Hepatocyte (in vitro differentiated cells): ENCODE measurements around the gene PIGU. TPM values are rescaled to one million over a fixed set of nuclear protein-coding genes. Genes with fewer than 3 reads are reported as not detected.

Source experiments
- DNase-seq: peaks from one replicate; pipeline ENCODE4 v3.0.0-alpha.2; 2016; ENCODE audit warnings: low spot score
- H2AFZ ChIP-seq: fragments of 200-600 bp; sonication (generic); 2 replicates; pipeline ENCODE4 v1.6.0; 2016; ENCODE audit warnings: antibody characterized with exemption, mild to moderate bottlenecking
- H3K27ac ChIP-seq: fragments of 200-600 bp; sonication (generic); 2 replicates; pipeline ENCODE4 v1.5.1; 2016; ENCODE audit warnings: mild to moderate bottlenecking
- H3K27me3 ChIP-seq: fragments of 200-600 bp; sonication (generic); 2 replicates; pipeline ENCODE4 v1.6.1; 2016
- H3K36me3 ChIP-seq: fragments of 200-600 bp; sonication (generic); replicated peaks from 2 replicates; pipeline ENCODE4 v1.5.1; 2016; ENCODE audit warnings: low read depth; ENCODE audit not compliant: insufficient read depth
- H3K4me1 ChIP-seq: fragments of 200-600 bp; sonication (generic); 2 replicates; pipeline ENCODE4 v1.5.1; 2016; ENCODE audit warnings: mild to moderate bottlenecking, moderate library complexity; ENCODE audit not compliant: insufficient read depth
- H3K4me2 ChIP-seq: fragments of 200-600 bp; sonication (generic); 2 replicates; pipeline ENCODE4 v1.6.0; 2016
- H3K4me3 ChIP-seq: fragments of 200-600 bp; sonication (generic); 2 replicates; pipeline ENCODE4 v1.5.1; 2016; ENCODE audit warnings: mild to moderate bottlenecking
- H3K79me2 ChIP-seq: fragments of 200-600 bp; sonication (generic); 2 replicates; pipeline ENCODE4 v1.6.0; 2017; ENCODE audit warnings: mild to moderate bottlenecking
- H3K9me2 ChIP-seq: fragments of 200-600 bp; sonication (generic); replicated peaks from 2 replicates; pipeline ENCODE4 v1.6.0; 2017; ENCODE audit warnings: mild to moderate bottlenecking; ENCODE audit not compliant: insufficient read depth
- H3K9me3 ChIP-seq: fragments of 200-600 bp; sonication (generic); 2 replicates; pipeline ENCODE4 v1.5.1; 2016; ENCODE audit warnings: low read depth, mild to moderate bottlenecking
- H4K20me1 ChIP-seq: fragments of 200-600 bp; sonication (generic); 2 replicates; pipeline ENCODE4 v1.6.0; 2016; ENCODE audit warnings: mild to moderate bottlenecking; ENCODE audit not compliant: insufficient read depth, poor library complexity, severe bottlenecking
- EZH2 ChIP-seq: fragments of 200-600 bp; sonication (generic); IDR thresholded peaks from 2 replicates; pipeline ENCODE4 v1.6.1; 2016; ENCODE audit warnings: antibody characterized with exemption, mild to moderate bottlenecking, borderline replicate concordance
- EZH2phosphoT487 ChIP-seq: fragments of 200-600 bp; sonication (generic); IDR thresholded peaks from one replicate; pipeline ENCODE4 v1.6.1; 2018; ENCODE audit warnings: antibody characterized with exemption, mild to moderate bottlenecking, low read depth, moderate library complexity; ENCODE audit not compliant: unreplicated experiment, severe bottlenecking
- WGBS: methylation state at CpG from one replicate; pipeline ENCODE4 v1.1.6; 2016; ENCODE audit warnings: low lambda C conversion rate; ENCODE audit errors: missing lambda C conversion rate; 5-methylcytosine and 5-hydroxymethylcytosine counted together
- polyA plus RNA-seq: library from polyadenylated mRNA; unstranded; fragments of >200 nt; fragmentation: Nextera tagmentation; extraction: Ambion mirVana; gene quantifications from 2 replicates; pipeline ENCODE4 v1.2.1, GENCODE V29; 2016
- small RNA-seq: library from RNA; depleted of rRNA; stranded (forward); fragments of <200 nt; gene quantifications from one replicate; pipeline ENCODE3, GENCODE V24; 2014
- total RNA-seq: library from RNA; depleted of rRNA; stranded (reverse); fragments of >200 nt; gene quantifications from 2 replicates; pipeline ENCODE4 v1.2.3, GENCODE V29; 2014
- TF ChIP-seq, protein P1 (sequence below): fragments of 200-600 bp; sonication (generic); IDR thresholded peaks from 2 replicates; pipeline ENCODE4 v1.5.1; 2016; ENCODE audit warnings: antibody characterized with exemption, mild to moderate bottlenecking; ENCODE audit not compliant: poor library complexity

The PIGU gene
- total and polyA plus RNA-seq, 2 experiments from 2014 or later: 19.3 to 31.5 TPM

GRCh38 chr20:34510575-34510974, 166.3 kb downstream of the PIGU start:
- Histone ChIP-seq H3K9me2 (no peaks in the 10 kb centered on the region), H3K79me2 (peaks cover 7% of the 10 kb centered on the region), H3K9me3 (no peaks in the 10 kb centered on the region), H3K4me1 (peaks cover 9% of the 10 kb centered on the region), H3K4me2 (no peak overlapping the region), H3K4me3 (no peak overlapping the region), H3K36me3 (no peaks in the 10 kb centered on the region), H2AFZ (no peak overlapping the region), H4K20me1 (no peaks in the 10 kb centered on the region), H3K27ac (peak overlapping the region; percentile 68), H3K27me3 (no peaks in the 10 kb centered on the region)
- 95% methylated on average over 1 of the region's 1 CpG for WGBS
- no peak for DNase-seq
- TF ChIP-seq, protein P1, sequence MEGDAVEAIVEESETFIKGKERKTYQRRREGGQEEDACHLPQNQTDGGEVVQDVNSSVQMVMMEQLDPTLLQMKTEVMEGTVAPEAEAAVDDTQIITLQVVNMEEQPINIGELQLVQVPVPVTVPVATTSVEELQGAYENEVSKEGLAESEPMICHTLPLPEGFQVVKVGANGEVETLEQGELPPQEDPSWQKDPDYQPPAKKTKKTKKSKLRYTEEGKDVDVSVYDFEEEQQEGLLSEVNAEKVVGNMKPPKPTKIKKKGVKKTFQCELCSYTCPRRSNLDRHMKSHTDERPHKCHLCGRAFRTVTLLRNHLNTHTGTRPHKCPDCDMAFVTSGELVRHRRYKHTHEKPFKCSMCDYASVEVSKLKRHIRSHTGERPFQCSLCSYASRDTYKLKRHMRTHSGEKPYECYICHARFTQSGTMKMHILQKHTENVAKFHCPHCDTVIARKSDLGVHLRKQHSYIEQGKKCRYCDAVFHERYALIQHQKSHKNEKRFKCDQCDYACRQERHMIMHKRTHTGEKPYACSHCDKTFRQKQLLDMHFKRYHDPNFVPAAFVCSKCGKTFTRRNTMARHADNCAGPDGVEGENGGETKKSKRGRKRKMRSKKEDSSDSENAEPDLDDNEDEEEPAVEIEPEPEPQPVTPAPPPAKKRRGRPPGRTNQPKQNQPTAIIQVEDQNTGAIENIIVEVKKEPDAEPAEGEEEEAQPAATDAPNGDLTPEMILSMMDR: no peak
- TF ChIP-seq EZH2 (no peak), EZH2phosphoT487 (no peak)

Small RNAs within 50 kb of the gene (small RNA-seq; reads per million reads assigned to genes)
- not detected for gene AL118520.1
- not detected for gene RF00019

Other genes starting within 250 kb of the PIGU start
- 103 and 147 TPM in 2 replicates for gene DYNLRB1, start 160.7 kb downstream of the PIGU start, total RNA-seq
- 224 and 228 TPM in 2 replicates for gene DYNLRB1, start 160.7 kb downstream of the PIGU start, polyA plus RNA-seq
- gene MAP1LC3A, start 118.4 kb downstream of the PIGU start, total RNA-seq: 28.1 and 32.1 TPM in 2 replicates
- 77.1 and 81.8 TPM in 2 replicates for gene MAP1LC3A, start 118.4 kb downstream of the PIGU start, polyA plus RNA-seq
- 4.9 and 8.6 TPM in 2 replicates for gene TP53INP2, start 27.3 kb upstream of the PIGU start, total RNA-seq
- 8.4 and 10.6 TPM in 2 replicates for gene TP53INP2, start 27.3 kb upstream of the PIGU start, polyA plus RNA-seq
- 11.1 and 11.6 TPM in 2 replicates for gene NCOA6, start 148.6 kb upstream of the PIGU start, total RNA-seq
- 22.6 and 23.5 TPM in 2 replicates for gene NCOA6, start 148.6 kb upstream of the PIGU start, polyA plus RNA-seq
- 4.9 and 9.8 TPM in 2 replicates for gene GGT7, start 195.8 kb upstream of the PIGU start, total RNA-seq
- gene GGT7, start 195.8 kb upstream of the PIGU start, polyA plus RNA-seq: 18.2 and 23.9 TPM in 2 replicates
- 59.5 and 91.9 TPM in 2 replicates for gene ACSS2, start 199.5 kb upstream of the PIGU start, total RNA-seq
- gene ACSS2, start 199.5 kb upstream of the PIGU start, polyA plus RNA-seq: 52.0 and 56.2 TPM in 2 replicates